ENCODE results near the gene C4BPA. TPM values are rescaled to one million over a fixed set of nuclear protein-coding genes. Genes with fewer than 3 reads are reported as not detected.

The C4BPA gene
- total RNA-seq, 2 donors from 2014 or later = 8.9 to 23.1 TPM

- H3K9me3 ChIP-seq = no peaks in the 10 kb centered on the region
- 89 to 92% methylated on average over 5 of the region's 5 CpGs for WGBS, 2 donors
- intact Hi-C loops (cut with DNase I) = no loop called here
Measured at GRCh38 chr1:207063014-207063413, 41.0 kb upstream of the C4BPA start.

GRCh38 chr1:207064561-207064960 lies 39.5 kb upstream of the C4BPA start:
- Histone ChIP-seq H3K9me3 (no peaks in the 10 kb centered on the region), H3K27me3 (no peaks in the 10 kb centered on the region), H3K4me3 (no peak overlapping the region), H3K27ac (peak overlapping the region in 1 of 4 donors; percentile 23), H3K36me3 (replicated peaks in 1 of 2; ENCODE audit: insufficient read depth in 1 of 2, low read depth in 2 of 2) (peaks cover 0 to 17% of the 10 kb centered on the region in 2 donors), H3K4me1 (peaks cover 5% of the 10 kb centered on the region)
- intact Hi-C loops (cut with DNase I) = no loop called here
- TF ChIP-seq POLR2A (IDR thresholded peaks at IDR 0.05) = no peak
- TF ChIP-seq, protein P1, sequence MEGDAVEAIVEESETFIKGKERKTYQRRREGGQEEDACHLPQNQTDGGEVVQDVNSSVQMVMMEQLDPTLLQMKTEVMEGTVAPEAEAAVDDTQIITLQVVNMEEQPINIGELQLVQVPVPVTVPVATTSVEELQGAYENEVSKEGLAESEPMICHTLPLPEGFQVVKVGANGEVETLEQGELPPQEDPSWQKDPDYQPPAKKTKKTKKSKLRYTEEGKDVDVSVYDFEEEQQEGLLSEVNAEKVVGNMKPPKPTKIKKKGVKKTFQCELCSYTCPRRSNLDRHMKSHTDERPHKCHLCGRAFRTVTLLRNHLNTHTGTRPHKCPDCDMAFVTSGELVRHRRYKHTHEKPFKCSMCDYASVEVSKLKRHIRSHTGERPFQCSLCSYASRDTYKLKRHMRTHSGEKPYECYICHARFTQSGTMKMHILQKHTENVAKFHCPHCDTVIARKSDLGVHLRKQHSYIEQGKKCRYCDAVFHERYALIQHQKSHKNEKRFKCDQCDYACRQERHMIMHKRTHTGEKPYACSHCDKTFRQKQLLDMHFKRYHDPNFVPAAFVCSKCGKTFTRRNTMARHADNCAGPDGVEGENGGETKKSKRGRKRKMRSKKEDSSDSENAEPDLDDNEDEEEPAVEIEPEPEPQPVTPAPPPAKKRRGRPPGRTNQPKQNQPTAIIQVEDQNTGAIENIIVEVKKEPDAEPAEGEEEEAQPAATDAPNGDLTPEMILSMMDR (IDR thresholded peaks at IDR 0.05) = no peak
- 50 to 61% methylated on average over 8 of the region's 8 CpGs for WGBS, 2 donors
- DNase-seq (peak; percentile 27 to 75 (median 63)), ATAC-seq (peak; percentile 88)

More at GRCh38 chr1:207063014-207063413, 41.0 kb upstream of the C4BPA start:
- no peak for DNase-seq
- Histone ChIP-seq H3K36me3 (replicated peaks in 1 of 2; ENCODE audit: insufficient read depth in 1 of 2, low read depth in 2 of 2) (peaks cover 0 to 10% of the 10 kb centered on the region in 2 donors), H3K4me3 (no peak overlapping the region), H3K4me1 (peaks cover 5% of the 10 kb centered on the region), H3K27ac (no peak overlapping the region), H3K27me3 (no peaks in the 10 kb centered on the region)
- no peak for ATAC-seq
- no peak for TF ChIP-seq POLR2A (IDR thresholded peaks at IDR 0.05)
- TF ChIP-seq, protein P1 (IDR thresholded peaks at IDR 0.05) = no peak

DNA sequence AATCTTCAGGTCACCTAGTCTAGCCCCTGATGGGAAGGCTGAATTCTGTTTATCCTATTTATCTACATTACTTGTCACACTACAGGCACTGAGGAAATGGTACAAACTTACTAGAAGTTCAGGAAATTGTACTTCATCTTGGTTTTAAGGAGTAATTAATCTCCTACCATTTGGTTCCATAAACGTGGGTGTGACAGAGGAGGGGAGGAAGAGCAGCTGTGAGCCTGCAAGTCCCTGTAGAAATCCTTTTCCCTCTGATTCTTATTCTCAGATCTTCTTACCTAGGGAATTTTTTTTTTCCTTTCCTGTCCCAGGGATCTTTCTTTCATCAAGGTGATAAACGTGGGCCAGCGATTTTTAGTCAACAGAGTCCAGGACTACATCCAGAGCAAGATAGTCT lies 36.8 kb upstream of the C4BPA start:
- intact Hi-C loops (cut with DNase I) = no loop called here
- Histone ChIP-seq H3K27me3 (no peaks in the 10 kb centered on the region), H3K4me1 (peaks cover 5% of the 10 kb centered on the region), H3K9me3 (no peaks in the 10 kb centered on the region), H3K27ac (no peak overlapping the region), H3K36me3 (replicated peaks in 1 of 2; ENCODE audit: insufficient read depth in 1 of 2, low read depth in 2 of 2) (peaks cover 0 to 15% of the 10 kb centered on the region in 2 donors), H3K4me3 (no peak overlapping the region)
- no peak for ATAC-seq
- no peak for DNase-seq
- 43 to 58% methylated on average over 3 of the region's 3 CpGs for WGBS, 2 donors
- TF ChIP-seq, protein P1 (IDR thresholded peaks at IDR 0.05) = no peak
- TF ChIP-seq POLR2A (IDR thresholded peaks at IDR 0.05) = no peak

- no peak overlapping the region for H3K4me3 ChIP-seq
- DNase-seq (no peak), ATAC-seq (no peak)
- intact Hi-C loops (cut with DNase I) = no loop called here
- no peak overlapping the region for H3K27ac ChIP-seq
- no peaks in the 10 kb centered on the region for H3K27me3 ChIP-seq
- no peaks in the 10 kb centered on the region for H3K9me3 ChIP-seq
- 91 to 97% methylated on average over 5 of the region's 5 CpGs for WGBS, 2 donors
- peaks cover 5% of the 10 kb centered on the region for H3K4me1 ChIP-seq
- TF ChIP-seq, protein P1 (IDR thresholded peaks at IDR 0.05) = no peak
- TF ChIP-seq POLR2A (IDR thresholded peaks at IDR 0.05) = no peak
- peaks cover 0 to 15% of the 10 kb centered on the region in 2 donors for H3K36me3 ChIP-seq (replicated peaks in 1 of 2; ENCODE audit: insufficient read depth in 1 of 2, low read depth in 2 of 2)
Measured at GRCh38 chr1:207067665-207068064, 36.4 kb upstream of the C4BPA start.

- intact Hi-C loops (cut with DNase I) = no loop called here
- Histone ChIP-seq H3K36me3 (replicated peaks in 1 of 2; ENCODE audit: insufficient read depth in 1 of 2, low read depth in 2 of 2) (peaks cover 0 to 13% of the 10 kb centered on the region in 2 donors), H3K9me3 (no peaks in the 10 kb centered on the region), H3K27me3 (no peaks in the 10 kb centered on the region), H3K4me1 (peaks cover 4% of the 10 kb centered on the region), H3K4me3 (no peak overlapping the region), H3K27ac (no peak overlapping the region)
- DNase-seq (no peak), ATAC-seq (no peak)
- TF ChIP-seq, protein P1 (IDR thresholded peaks at IDR 0.05) = no peak
- TF ChIP-seq POLR2A (IDR thresholded peaks at IDR 0.05) = no peak
- 81 to 96% methylated on average over 3 of the region's 3 CpGs for WGBS, 2 donors
Measured at GRCh38 chr1:207069061-207069460, 35.0 kb upstream of the C4BPA start.
